SK-MEL-5 (cell line): ENCODE data around the gene MAP2K5. TPM values are rescaled to one million over a fixed set of nuclear protein-coding genes. Genes with fewer than 3 reads are reported as not detected.

Experiments
- DNase-seq: peaks from one replicate; pipeline ENCODE4 v3.0.0-alpha.2; 2016; ENCODE audit warnings: low read depth, low spot score
- in situ Hi-C: cut with HindIII; loops from 2 replicates; pipeline ENCODE4 v1.10.0; 2016; ENCODE audit warnings: low sequenced_read_pairs, high pct_unique_total_duplicates, low pct_unique_long_range_greater_than_20kb
- total RNA-seq: library from RNA; depleted of rRNA; stranded (reverse); fragments of >200 nt; shearing (Covaris generic); gene quantifications from 2 replicates; pipeline ENCODE4 v1.2.3, GENCODE V29; 2014

The MAP2K5 gene
- total RNA-seq, 1 experiment from 2014 or later: 8.3 TPM

- in situ Hi-C loops: no loop called here
- no peak for DNase-seq
Measured at GRCh38 chr15:67794832-67795574, 252.5 kb downstream of the MAP2K5 start.

GRCh38 chr15:67796196-67797127 is 254.0 kb downstream of the MAP2K5 start:
- in situ Hi-C loops: no loop called here
- no peak for DNase-seq

- in situ Hi-C loops: no loop called here
- no peak for DNase-seq
Measured at GRCh38 chr15:67799801-67800205, 257.3 kb downstream of the MAP2K5 start.

GRCh38 chr15:67801142-67801541 is 258.6 kb downstream of the MAP2K5 start:
- in situ Hi-C loops: no loop called here
- DNase-seq: no peak

- in situ Hi-C loops: no loop called here
- no peak for DNase-seq
Measured at GRCh38 chr15:67801926-67802914, 259.7 kb downstream of the MAP2K5 start.

GRCh38 chr15:67803299-67803698 is 260.8 kb downstream of the MAP2K5 start:
- peak; percentile 15 for DNase-seq
- in situ Hi-C loops: no loop called here

GRCh38 chr15:67803996-67804843 is 261.7 kb downstream of the MAP2K5 start:
- in situ Hi-C loops: no loop called here
- DNase-seq: peak; percentile 45

- DNase-seq: no peak
- in situ Hi-C loops: no loop called here
Measured at GRCh38 chr15:67805008-67805665, 262.6 kb downstream of the MAP2K5 start.

GRCh38 chr15:67805666-67806516 is 263.4 kb downstream of the MAP2K5 start:
- in situ Hi-C loops: no loop called here
- no peak for DNase-seq

GRCh38 chr15:67806536-67806935 is 264.0 kb downstream of the MAP2K5 start:
- DNase-seq: no peak
- in situ Hi-C loops: no loop called here

- in situ Hi-C loops: no loop called here
- no peak for DNase-seq
Measured at GRCh38 chr15:67807141-67807540, 264.6 kb downstream of the MAP2K5 start.

- no peak for DNase-seq
- in situ Hi-C loops: no loop called here
Measured at GRCh38 chr15:67807836-67808235, 265.3 kb downstream of the MAP2K5 start.

GRCh38 chr15:67808821-67809220 is 266.3 kb downstream of the MAP2K5 start:
- no peak for DNase-seq
- in situ Hi-C loops: no loop called here

GRCh38 chr15:67809441-67809840 is 266.9 kb downstream of the MAP2K5 start:
- DNase-seq: no peak
- in situ Hi-C loops: no loop called here

- in situ Hi-C loops: no loop called here
- no peak for DNase-seq
Measured at GRCh38 chr15:67809866-67810265, 267.4 kb downstream of the MAP2K5 start.
